K562 (cell line): ENCODE measurements around the gene TOGARAM2.

Experiments
- BMI1 ChIP-seq: fragments of 150-350 bp; IDR thresholded peaks from 2 replicates; pipeline ENCODE4 v1.6.1; 2014; ENCODE audit warnings: low read length
- CTCF ChIP-seq, 3 experiments: IDR thresholded peaks in 2 of 3; conservative IDR thresholded peaks in 1 of 3; 2 replicates each; pipeline ENCODE4 v1.5.1; 2011 to 2012; ENCODE audit warnings: low read length in 3 of 3, mild to moderate bottlenecking in 3 of 3, control low read depth in 2 of 3, improper control_type of control experiment in 1 of 3, inconsistent platforms in 1 of 3, low read depth in 1 of 3, mixed read lengths in 1 of 3, moderate library complexity in 1 of 3; ENCODE audit not compliant: insufficient read depth in 2 of 3
- HNRNPL ChIP-seq: fragments of 200-400 bp; formaldehyde crosslinking; IDR thresholded peaks from 2 replicates; pipeline ENCODE4 v1.6.1; 2017; ENCODE audit warnings: low read depth, mild to moderate bottlenecking, low read length
- IRF2 ChIP-seq: sonication (generic); formaldehyde crosslinking; IDR thresholded peaks from 2 replicates; pipeline ENCODE4 v1.8.1; 2022; ENCODE audit warnings: mild to moderate bottlenecking, missing genetic modification reagents
- JUNB ChIP-seq: fragments of 450-650 bp; formaldehyde crosslinking; conservative IDR thresholded peaks from 2 replicates; pipeline ENCODE4 v1.4.0; 2020; ENCODE audit warnings: mild to moderate bottlenecking
- KLF10 ChIP-seq: fragments of 250-450 bp; sonication (Bioruptor Pico); IDR thresholded peaks from 2 replicates; pipeline ENCODE4 v1.6.1; 2021; ENCODE audit warnings: matching md5 sums
- MAX ChIP-seq: sonication (generic); formaldehyde crosslinking; IDR thresholded peaks from 2 replicates; pipeline ENCODE4 v1.9.0; 2022; ENCODE audit warnings: mild to moderate bottlenecking, missing genetic modification reagents
- MXI1 ChIP-seq: IDR thresholded peaks from 2 replicates; pipeline ENCODE4 v1.6.1; 2011; ENCODE audit warnings: low read depth, mild to moderate bottlenecking, improper control_type of control experiment, low read length
- PTBP1 ChIP-seq: fragments of 200-400 bp; formaldehyde crosslinking; IDR thresholded peaks from 2 replicates; pipeline ENCODE4 v1.6.1; 2017; ENCODE audit warnings: low read depth, low read length
- TFE3 ChIP-seq: fragments of 450-650 bp; formaldehyde crosslinking; IDR thresholded peaks from 2 replicates; pipeline ENCODE4 v1.4.0; 2020; ENCODE audit warnings: mild to moderate bottlenecking, mixed read lengths
- ZFP1 ChIP-seq: fragments of 450-650 bp; formaldehyde crosslinking; IDR thresholded peaks from 2 replicates; pipeline ENCODE4 v1.4.0; 2020; ENCODE audit warnings: mild to moderate bottlenecking, mixed read lengths
- ZNF140 ChIP-seq: fragments of 250-450 bp; sonication (Bioruptor Pico); IDR thresholded peaks from 2 replicates; pipeline ENCODE4 v1.8.0; 2021; ENCODE audit warnings: moderate library complexity, mild to moderate bottlenecking, inconsistent platforms
- ZNF274 ChIP-seq: IDR thresholded peaks from 2 replicates; pipeline ENCODE4 v1.6.1; 2011; ENCODE audit warnings: low read depth, mild to moderate bottlenecking, low read length, moderate library complexity, borderline replicate concordance

- TF ChIP-seq PTBP1 (no peak), MXI1 (no peak), MAX (no peak), ZNF274 (no peak), ZFP1 (no peak), IRF2 (CRISPR knock-in tag) (no peak), BMI1 (no peak), ZNF140 (CRISPR knock-in tag) (no peak), JUNB (no peak), CTCF (IDR thresholded peaks at IDR 0.05 in 2 of 3, conservative IDR thresholded peaks at IDR 0.05 in 1 of 3; ENCODE audit: insufficient read depth in 2 of 3, low read depth in 1 of 3, low read length in 3 of 3) (no peak), KLF10 (CRISPR knock-in tag) (no peak), HNRNPL (no peak), TFE3 (CRISPR knock-in tag) (no peak)
These were observed 87.4 kb downstream of the TOGARAM2 start for GRCh38 chr2:29068513-29068912.
